ENCODE data around the gene HARS1. TPM values are rescaled to one million over a fixed set of nuclear protein-coding genes. Genes with fewer than 3 reads are reported as not detected.

HARS1 gene
- total and polyA plus RNA-seq, 2 of the 13 experiments (the other 11 are each of a cell fraction or from before 2014, with no cell fraction given): 36.9 to 66.2 TPM

DNA sequence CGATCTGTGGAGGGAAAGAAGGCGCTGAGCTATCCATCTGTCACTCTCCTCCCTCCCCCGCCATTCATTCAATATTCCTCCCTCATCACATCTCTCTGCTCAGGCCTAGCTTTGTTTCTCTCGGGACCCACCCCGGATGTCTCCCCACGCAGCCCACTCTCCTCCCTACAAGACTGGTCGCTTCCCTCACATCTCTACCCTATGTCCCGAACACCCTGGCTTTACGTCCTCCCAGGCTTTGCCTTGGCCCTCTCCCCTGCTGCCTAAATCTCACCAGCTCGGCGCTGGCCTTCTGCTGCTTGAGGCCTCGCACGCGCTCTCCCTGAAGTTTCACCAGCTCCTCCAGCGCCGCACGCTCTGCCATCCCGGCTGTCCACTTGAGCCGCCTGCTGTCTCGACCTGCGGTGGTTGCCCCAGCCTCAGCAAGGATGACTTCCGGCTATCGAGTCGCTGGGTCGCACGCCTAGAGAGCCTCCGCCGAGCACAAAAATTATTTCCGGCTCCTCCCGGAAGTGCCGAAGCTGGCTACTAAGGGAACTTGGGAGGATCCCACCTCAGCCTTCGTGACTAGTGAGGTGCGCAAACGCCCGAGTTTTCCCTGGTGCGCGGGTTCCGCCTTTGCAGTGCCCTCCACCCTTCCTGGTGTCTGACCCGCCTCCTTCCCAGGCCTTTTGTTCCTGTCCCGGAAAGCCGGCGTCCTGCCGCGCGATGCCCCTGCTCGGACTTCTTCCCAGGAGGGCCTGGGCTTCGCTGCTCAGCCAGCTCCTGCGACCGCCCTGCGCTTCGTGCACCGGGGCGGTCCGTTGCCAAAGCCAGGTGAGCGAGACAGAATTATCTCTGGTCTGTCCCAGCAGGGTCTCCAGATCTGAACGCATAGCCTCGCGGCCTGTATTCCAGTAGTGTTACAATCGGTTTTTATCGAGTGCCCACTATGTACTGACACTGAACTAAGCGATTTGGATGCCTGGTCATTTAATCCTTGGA is at the start of gene HARS1, which contains the start of gene HARS2 (continued):
- TF ChIP-seq, protein P1, sequence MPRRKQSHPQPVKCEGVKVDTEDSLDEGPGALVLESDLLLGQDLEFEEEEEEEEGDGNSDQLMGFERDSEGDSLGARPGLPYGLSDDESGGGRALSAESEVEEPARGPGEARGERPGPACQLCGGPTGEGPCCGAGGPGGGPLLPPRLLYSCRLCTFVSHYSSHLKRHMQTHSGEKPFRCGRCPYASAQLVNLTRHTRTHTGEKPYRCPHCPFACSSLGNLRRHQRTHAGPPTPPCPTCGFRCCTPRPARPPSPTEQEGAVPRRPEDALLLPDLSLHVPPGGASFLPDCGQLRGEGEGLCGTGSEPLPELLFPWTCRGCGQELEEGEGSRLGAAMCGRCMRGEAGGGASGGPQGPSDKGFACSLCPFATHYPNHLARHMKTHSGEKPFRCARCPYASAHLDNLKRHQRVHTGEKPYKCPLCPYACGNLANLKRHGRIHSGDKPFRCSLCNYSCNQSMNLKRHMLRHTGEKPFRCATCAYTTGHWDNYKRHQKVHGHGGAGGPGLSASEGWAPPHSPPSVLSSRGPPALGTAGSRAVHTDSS (CRISPR knock-in tag; conservative IDR thresholded peaks at IDR 0.05): no peak; the same call in 1 of the 2 replicates
- TF ChIP-seq ZBTB38 (CRISPR knock-in tag; IDR thresholded peaks at IDR 0.05) (peak; percentile 70; the same call in 1 of the 2 replicates), ELF4 (CRISPR knock-in tag; IDR thresholded peaks at IDR 0.05; ENCODE audit: borderline replicate concordance) (peak; percentile 94), EEA1 (CRISPR knock-in tag; IDR thresholded peaks at IDR 0.05; ENCODE audit: borderline replicate concordance) (peak; percentile 67; the same call in 1 of the 2 replicates), TARDBP (CRISPR knock-in tag; IDR thresholded peaks at IDR 0.05) (peak; percentile 87), ZSCAN21 (CRISPR knock-in tag; IDR thresholded peaks at IDR 0.05; ENCODE audit: borderline replicate concordance) (no peak), ZNF101 (CRISPR knock-in tag; IDR thresholded peaks at IDR 0.05; ENCODE audit: borderline replicate concordance, low read depth) (no peak), CREB1 (IDR thresholded peaks at IDR 0.05) (peak; percentile 18; the same call in 1 of the 2 replicates), CREB1 (CRISPR knock-in tag; IDR thresholded peaks at IDR 0.05) (peak; percentile 74; the same call in 1 of the 2 replicates), SYNCRIP (IDR thresholded peaks at IDR 0.05; ENCODE audit: insufficient read depth, low read depth, low read length) (no peak), IKZF1 (IDR thresholded peaks at IDR 0.05) (no peak)
- TF ChIP-seq, protein P2, sequence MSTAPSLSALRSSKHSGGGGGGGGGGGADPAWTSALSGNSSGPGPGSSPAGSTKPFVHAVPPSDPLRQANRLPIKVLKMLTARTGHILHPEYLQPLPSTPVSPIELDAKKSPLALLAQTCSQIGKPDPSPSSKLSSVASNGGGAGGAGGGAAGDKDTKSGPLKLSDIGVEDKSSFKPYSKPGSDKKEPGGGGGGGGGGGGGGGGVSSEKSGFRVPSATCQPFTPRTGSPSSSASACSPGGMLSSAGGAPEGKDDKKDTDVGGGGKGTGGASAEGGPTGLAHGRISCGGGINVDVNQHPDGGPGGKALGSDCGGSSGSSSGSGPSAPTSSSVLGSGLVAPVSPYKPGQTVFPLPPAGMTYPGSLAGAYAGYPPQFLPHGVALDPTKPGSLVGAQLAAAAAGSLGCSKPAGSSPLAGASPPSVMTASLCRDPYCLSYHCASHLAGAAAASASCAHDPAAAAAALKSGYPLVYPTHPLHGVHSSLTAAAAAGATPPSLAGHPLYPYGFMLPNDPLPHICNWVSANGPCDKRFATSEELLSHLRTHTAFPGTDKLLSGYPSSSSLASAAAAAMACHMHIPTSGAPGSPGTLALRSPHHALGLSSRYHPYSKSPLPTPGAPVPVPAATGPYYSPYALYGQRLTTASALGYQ (CRISPR knock-in tag; IDR thresholded peaks at IDR 0.05): peak; percentile 90
- TF ChIP-seq, protein P3, sequence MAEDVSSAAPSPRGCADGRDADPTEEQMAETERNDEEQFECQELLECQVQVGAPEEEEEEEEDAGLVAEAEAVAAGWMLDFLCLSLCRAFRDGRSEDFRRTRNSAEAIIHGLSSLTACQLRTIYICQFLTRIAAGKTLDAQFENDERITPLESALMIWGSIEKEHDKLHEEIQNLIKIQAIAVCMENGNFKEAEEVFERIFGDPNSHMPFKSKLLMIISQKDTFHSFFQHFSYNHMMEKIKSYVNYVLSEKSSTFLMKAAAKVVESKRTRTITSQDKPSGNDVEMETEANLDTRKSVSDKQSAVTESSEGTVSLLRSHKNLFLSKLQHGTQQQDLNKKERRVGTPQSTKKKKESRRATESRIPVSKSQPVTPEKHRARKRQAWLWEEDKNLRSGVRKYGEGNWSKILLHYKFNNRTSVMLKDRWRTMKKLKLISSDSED (CRISPR knock-in tag; IDR thresholded peaks at IDR 0.05): no peak
- TF ChIP-seq, protein P4, sequence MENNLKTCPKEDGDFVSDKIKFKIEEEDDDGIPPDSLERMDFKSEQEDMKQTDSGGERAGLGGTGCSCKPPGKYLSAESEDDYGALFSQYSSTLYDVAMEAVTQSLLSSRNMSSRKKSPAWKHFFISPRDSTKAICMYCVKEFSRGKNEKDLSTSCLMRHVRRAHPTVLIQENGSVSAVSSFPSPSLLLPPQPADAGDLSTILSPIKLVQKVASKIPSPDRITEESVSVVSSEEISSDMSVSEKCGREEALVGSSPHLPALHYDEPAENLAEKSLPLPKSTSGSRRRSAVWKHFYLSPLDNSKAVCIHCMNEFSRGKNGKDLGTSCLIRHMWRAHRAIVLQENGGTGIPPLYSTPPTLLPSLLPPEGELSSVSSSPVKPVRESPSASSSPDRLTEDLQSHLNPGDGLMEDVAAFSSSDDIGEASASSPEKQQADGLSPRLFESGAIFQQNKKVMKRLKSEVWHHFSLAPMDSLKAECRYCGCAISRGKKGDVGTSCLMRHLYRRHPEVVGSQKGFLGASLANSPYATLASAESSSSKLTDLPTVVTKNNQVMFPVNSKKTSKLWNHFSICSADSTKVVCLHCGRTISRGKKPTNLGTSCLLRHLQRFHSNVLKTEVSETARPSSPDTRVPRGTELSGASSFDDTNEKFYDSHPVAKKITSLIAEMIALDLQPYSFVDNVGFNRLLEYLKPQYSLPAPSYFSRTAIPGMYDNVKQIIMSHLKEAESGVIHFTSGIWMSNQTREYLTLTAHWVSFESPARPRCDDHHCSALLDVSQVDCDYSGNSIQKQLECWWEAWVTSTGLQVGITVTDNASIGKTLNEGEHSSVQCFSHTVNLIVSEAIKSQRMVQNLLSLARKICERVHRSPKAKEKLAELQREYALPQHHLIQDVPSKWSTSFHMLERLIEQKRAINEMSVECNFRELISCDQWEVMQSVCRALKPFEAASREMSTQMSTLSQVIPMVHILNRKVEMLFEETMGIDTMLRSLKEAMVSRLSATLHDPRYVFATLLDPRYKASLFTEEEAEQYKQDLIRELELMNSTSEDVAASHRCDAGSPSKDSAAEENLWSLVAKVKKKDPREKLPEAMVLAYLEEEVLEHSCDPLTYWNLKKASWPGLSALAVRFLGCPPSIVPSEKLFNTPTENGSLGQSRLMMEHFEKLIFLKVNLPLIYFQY (CRISPR knock-in tag; IDR thresholded peaks at IDR 0.05; ENCODE audit: borderline replicate concordance): peak; percentile 60; the same call in 1 of the 2 replicates
- TF ChIP-seq, protein P5, sequence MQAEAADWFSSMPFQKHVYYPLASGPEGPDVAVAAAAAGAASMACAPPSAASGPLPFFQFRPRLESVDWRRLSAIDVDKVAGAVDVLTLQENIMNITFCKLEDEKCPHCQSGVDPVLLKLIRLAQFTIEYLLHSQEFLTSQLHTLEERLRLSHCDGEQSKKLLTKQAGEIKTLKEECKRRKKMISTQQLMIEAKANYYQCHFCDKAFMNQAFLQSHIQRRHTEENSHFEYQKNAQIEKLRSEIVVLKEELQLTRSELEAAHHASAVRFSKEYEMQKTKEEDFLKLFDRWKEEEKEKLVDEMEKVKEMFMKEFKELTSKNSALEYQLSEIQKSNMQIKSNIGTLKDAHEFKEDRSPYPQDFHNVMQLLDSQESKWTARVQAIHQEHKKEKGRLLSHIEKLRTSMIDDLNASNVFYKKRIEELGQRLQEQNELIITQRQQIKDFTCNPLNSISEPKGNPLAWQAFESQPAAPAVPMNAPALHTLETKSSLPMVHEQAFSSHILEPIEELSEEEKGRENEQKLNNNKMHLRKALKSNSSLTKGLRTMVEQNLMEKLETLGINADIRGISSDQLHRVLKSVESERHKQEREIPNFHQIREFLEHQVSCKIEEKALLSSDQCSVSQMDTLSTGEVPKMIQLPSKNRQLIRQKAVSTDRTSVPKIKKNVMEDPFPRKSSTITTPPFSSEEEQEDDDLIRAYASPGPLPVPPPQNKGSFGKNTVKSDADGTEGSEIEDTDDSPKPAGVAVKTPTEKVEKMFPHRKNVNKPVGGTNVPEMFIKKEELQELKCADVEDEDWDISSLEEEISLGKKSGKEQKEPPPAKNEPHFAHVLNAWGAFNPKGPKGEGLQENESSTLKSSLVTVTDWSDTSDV (CRISPR knock-in tag; IDR thresholded peaks at IDR 0.05): no peak
